ENCODE results near the gene CYFIP2. TPM values are rescaled to one million over a fixed set of nuclear protein-coding genes. Genes with fewer than 3 reads are reported as not detected.

The CYFIP2 gene
- total RNA-seq, 1 donor = 6.5 TPM

DNA sequence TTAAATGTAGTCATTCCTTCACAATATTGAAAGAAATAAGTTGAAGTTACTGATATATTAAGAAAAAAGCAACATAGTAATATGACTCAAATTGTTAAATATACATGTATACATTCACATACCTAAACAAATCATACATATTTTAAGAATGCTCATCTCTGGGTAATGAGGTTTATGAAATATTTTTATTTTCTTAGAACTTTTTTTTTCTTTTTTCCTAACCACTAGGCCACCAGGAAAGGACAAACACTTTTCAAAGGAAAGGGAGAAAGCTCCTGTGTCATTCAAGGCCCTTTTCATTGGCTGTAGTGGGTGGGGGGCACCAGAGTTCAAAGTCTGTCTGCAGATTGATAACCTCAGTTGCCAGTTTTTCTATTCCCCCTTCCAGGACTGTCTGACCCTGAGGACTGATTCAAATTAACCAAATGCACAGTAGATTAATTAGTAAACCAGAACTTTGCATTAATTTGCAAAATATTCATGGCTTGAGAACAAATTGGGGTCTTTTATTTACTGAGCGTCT is 121.2 kb downstream of the CYFIP2 start:
- Histone ChIP-seq H3K36me3 (ENCODE audit: insufficient read depth, low read length) (no peaks in the 10 kb centered on the region), H3K27me3 (ENCODE audit: insufficient read depth, low read length) (no peaks in the 10 kb centered on the region), H3K4me3 (ENCODE audit: insufficient read depth, low read length) (no peak overlapping the region), H3K9me3 (ENCODE audit: low read depth, low read length) (no peaks in the 10 kb centered on the region), H3K27ac (ENCODE audit: low read depth, low read length) (peak overlapping the region; percentile 90), H3K4me2 (ENCODE audit: insufficient read depth, low read length) (no peak overlapping the region), H3K79me2 (ENCODE audit: insufficient read depth, low read length) (no peaks in the 10 kb centered on the region), H2AFZ (ENCODE audit: low read length) (no peak overlapping the region), H4K20me1 (ENCODE audit: insufficient read depth, low read length) (no peaks in the 10 kb centered on the region), H3K4me1 (ENCODE audit: insufficient read depth, low read length) (peaks cover 62% of the 10 kb centered on the region)
- TF ChIP-seq, protein P1, sequence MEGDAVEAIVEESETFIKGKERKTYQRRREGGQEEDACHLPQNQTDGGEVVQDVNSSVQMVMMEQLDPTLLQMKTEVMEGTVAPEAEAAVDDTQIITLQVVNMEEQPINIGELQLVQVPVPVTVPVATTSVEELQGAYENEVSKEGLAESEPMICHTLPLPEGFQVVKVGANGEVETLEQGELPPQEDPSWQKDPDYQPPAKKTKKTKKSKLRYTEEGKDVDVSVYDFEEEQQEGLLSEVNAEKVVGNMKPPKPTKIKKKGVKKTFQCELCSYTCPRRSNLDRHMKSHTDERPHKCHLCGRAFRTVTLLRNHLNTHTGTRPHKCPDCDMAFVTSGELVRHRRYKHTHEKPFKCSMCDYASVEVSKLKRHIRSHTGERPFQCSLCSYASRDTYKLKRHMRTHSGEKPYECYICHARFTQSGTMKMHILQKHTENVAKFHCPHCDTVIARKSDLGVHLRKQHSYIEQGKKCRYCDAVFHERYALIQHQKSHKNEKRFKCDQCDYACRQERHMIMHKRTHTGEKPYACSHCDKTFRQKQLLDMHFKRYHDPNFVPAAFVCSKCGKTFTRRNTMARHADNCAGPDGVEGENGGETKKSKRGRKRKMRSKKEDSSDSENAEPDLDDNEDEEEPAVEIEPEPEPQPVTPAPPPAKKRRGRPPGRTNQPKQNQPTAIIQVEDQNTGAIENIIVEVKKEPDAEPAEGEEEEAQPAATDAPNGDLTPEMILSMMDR (IDR thresholded peaks at IDR 0.05; ENCODE audit: extremely low read depth, low read depth, low read length) = no peak
- no peak for DNase-seq (ENCODE audit: insufficient read length, low spot score, missing footprints)

DNA sequence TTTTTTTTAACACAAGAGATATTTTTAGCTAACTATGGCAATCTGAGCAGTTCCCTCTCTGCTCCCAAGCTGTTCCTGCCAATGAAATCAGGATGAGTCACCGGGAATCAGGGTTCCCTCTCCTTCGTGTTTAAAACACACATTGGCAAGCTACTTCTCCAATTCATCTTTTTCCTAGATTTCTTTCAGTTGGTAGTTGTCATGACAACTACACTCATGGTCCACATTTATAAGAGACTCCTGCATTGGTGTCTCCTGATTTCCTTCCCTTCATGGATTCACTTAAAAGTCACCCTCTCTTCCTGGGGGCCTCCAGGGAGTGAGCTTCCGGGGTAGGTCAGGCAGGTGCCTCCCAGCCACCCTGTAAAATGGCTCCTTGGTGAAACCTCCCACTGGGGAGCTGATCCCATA is 121.8 kb downstream of the CYFIP2 start:
- H3K4me2 ChIP-seq (ENCODE audit: insufficient read depth, low read length) = peak overlapping the region; percentile 34
- H3K4me3 ChIP-seq (ENCODE audit: insufficient read depth, low read length) = no peak overlapping the region
- TF ChIP-seq, protein P1 (IDR thresholded peaks at IDR 0.05; ENCODE audit: extremely low read depth, low read depth, low read length) = no peak
- H3K27me3 ChIP-seq (ENCODE audit: insufficient read depth, low read length) = no peaks in the 10 kb centered on the region
- H2AFZ ChIP-seq (ENCODE audit: low read length) = peak overlapping the region; percentile 12
- peak overlapping the region; percentile 90 for H3K27ac ChIP-seq (ENCODE audit: low read depth, low read length)
- no peaks in the 10 kb centered on the region for H3K36me3 ChIP-seq (ENCODE audit: insufficient read depth, low read length)
- peaks cover 62% of the 10 kb centered on the region for H3K4me1 ChIP-seq (ENCODE audit: insufficient read depth, low read length)
- peak; percentile 95 for DNase-seq (ENCODE audit: insufficient read length, low spot score, missing footprints)
- H4K20me1 ChIP-seq (ENCODE audit: insufficient read depth, low read length) = no peaks in the 10 kb centered on the region
- H3K79me2 ChIP-seq (ENCODE audit: insufficient read depth, low read length) = no peaks in the 10 kb centered on the region
- no peaks in the 10 kb centered on the region for H3K9me3 ChIP-seq (ENCODE audit: low read depth, low read length)

DNA sequence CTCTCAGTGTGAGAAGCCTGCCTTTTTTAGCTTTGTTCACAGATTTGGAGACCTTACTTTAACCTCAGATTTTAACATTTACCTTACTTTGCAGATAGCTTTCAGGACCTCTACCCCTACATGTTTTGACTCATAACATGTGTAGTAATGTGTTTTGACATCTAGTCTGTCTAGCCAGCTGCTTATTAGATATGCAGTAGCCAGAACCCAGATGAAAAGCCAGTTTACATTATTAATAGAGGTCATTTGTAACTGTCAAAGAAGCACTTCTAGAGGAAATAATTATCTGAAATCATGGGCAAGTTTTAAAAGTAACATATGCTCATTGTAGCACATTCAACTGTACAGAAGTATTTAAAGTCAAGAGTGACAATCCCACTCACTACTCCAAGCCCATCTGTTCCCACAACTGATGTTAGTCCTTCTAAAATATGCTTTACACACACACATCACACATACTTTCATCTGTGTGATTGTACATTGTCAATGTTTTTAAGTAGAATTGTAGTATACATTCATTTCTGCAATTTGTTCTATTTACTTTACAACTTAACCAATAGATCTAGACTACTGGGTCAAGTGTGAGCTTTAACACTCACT is 122.3 kb downstream of the CYFIP2 start:
- peak overlapping the region; percentile 34 for H3K4me2 ChIP-seq (ENCODE audit: insufficient read depth, low read length)
- peaks cover 60% of the 10 kb centered on the region for H3K4me1 ChIP-seq (ENCODE audit: insufficient read depth, low read length)

DNA sequence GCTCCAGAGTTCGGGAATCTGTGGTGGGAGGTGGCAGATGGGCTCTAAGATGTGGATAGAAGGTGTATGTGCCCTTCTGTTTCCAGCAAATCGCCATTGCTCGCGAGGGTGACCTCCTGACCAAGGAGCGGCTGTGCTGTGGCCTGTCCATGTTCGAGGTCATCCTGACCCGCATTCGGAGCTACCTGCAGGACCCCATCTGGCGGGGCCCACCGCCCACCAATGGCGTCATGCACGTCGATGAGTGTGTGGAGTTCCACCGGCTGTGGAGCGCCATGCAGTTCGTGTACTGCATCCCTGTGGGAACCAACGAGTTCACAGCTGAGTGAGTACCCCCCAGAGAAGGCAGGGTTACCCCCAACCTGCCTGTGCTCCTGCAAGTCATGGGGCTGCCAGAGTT is 123.2 kb downstream of the CYFIP2 start:
- peaks cover 51% of the 10 kb centered on the region for H3K4me1 ChIP-seq (ENCODE audit: insufficient read depth, low read length)
- no peak overlapping the region for H3K27ac ChIP-seq (ENCODE audit: low read depth, low read length)

More for the DNA sequence above, 122.3 kb downstream of the CYFIP2 start:
- no peak for DNase-seq (ENCODE audit: insufficient read length, low spot score, missing footprints)
- H3K27ac ChIP-seq (ENCODE audit: low read depth, low read length) = peak overlapping the region; percentile 90
- H4K20me1 ChIP-seq (ENCODE audit: insufficient read depth, low read length) = no peaks in the 10 kb centered on the region
- H3K4me3 ChIP-seq (ENCODE audit: insufficient read depth, low read length) = no peak overlapping the region
- no peaks in the 10 kb centered on the region for H3K36me3 ChIP-seq (ENCODE audit: insufficient read depth, low read length)
- no peaks in the 10 kb centered on the region for H3K79me2 ChIP-seq (ENCODE audit: insufficient read depth, low read length)
- no peaks in the 10 kb centered on the region for H3K9me3 ChIP-seq (ENCODE audit: low read depth, low read length)
- no peaks in the 10 kb centered on the region for H3K27me3 ChIP-seq (ENCODE audit: insufficient read depth, low read length)
- peak overlapping the region; percentile 12 for H2AFZ ChIP-seq (ENCODE audit: low read length)
- TF ChIP-seq, protein P1 (IDR thresholded peaks at IDR 0.05; ENCODE audit: extremely low read depth, low read depth, low read length) = no peak

More for the DNA sequence above, 123.2 kb downstream of the CYFIP2 start:
- H4K20me1 ChIP-seq (ENCODE audit: insufficient read depth, low read length) = no peaks in the 10 kb centered on the region
- no peak overlapping the region for H3K4me2 ChIP-seq (ENCODE audit: insufficient read depth, low read length)
- no peaks in the 10 kb centered on the region for H3K36me3 ChIP-seq (ENCODE audit: insufficient read depth, low read length)
- no peak for DNase-seq (ENCODE audit: insufficient read length, low spot score, missing footprints)
- no peaks in the 10 kb centered on the region for H3K9me3 ChIP-seq (ENCODE audit: low read depth, low read length)
- TF ChIP-seq, protein P1 (IDR thresholded peaks at IDR 0.05; ENCODE audit: extremely low read depth, low read depth, low read length) = no peak
- no peaks in the 10 kb centered on the region for H3K79me2 ChIP-seq (ENCODE audit: insufficient read depth, low read length)
- H2AFZ ChIP-seq (ENCODE audit: low read length) = no peak overlapping the region
- H3K27me3 ChIP-seq (ENCODE audit: insufficient read depth, low read length) = no peaks in the 10 kb centered on the region
- no peak overlapping the region for H3K4me3 ChIP-seq (ENCODE audit: insufficient read depth, low read length)
